ENCODE data around the gene EPN3. TPM values are rescaled to one million over a fixed set of nuclear protein-coding genes. Genes with fewer than 3 reads are reported as not detected.

Gene EPN3
- total RNA-seq, 4 donors from 2014 or later = 7.3 TPM; not detected in 3

- WGBS, 2 donors (ENCODE audit: low coverage in 1 of 2) = 69 to 87% methylated on average over 2 to 4 of the region's 4 CpGs
- H3K27ac ChIP-seq = no peak overlapping the region
- H3K36me3 ChIP-seq = no peaks in the 10 kb centered on the region
- H3K9me3 ChIP-seq = no peaks in the 10 kb centered on the region
- H3K27me3 ChIP-seq = no peaks in the 10 kb centered on the region
- ATAC-seq = no peak
- H3K4me1 ChIP-seq = peaks cover 0 to 11% (median 0%) of the 10 kb centered on the region in 3 donors
- no peak overlapping the region for H3K4me3 ChIP-seq
- no peak for TF ChIP-seq POLR2A (IDR thresholded peaks at IDR 0.05)
- TF ChIP-seq POLR2AphosphoS5 (IDR thresholded peaks at IDR 0.05) = no peak
- TF ChIP-seq EP300 (IDR thresholded peaks at IDR 0.05) = no peak
- no peak for TF ChIP-seq CTCF (IDR thresholded peaks at IDR 0.05)
Observed at GRCh38 chr17:50517011-50517410, 15.5 kb upstream of the EPN3 start.

- no peaks in the 10 kb centered on the region for H3K36me3 ChIP-seq
- TF ChIP-seq POLR2AphosphoS5 (IDR thresholded peaks at IDR 0.05) (no peak), EP300 (IDR thresholded peaks at IDR 0.05) (no peak), POLR2A (IDR thresholded peaks at IDR 0.05) (no peak), CTCF (IDR thresholded peaks at IDR 0.05) (no peak)
- WGBS, 2 donors (ENCODE audit: low coverage in 1 of 2) = 62 to 80% methylated on average over 3 to 6 of the region's 8 CpGs
- H3K9me3 ChIP-seq = no peaks in the 10 kb centered on the region
- H3K4me1 ChIP-seq = peaks cover 0 to 11% (median 0%) of the 10 kb centered on the region in 3 donors
- H3K27ac ChIP-seq = no peak overlapping the region
- H3K27me3 ChIP-seq = no peaks in the 10 kb centered on the region
- ATAC-seq = no peak
- no peak overlapping the region for H3K4me3 ChIP-seq
Observed at GRCh38 chr17:50517504-50518383, 14.8 kb upstream of the EPN3 start.

- no peak for ATAC-seq
- Histone ChIP-seq H3K9me3 (no peaks in the 10 kb centered on the region), H3K4me1 (peaks cover 0 to 11% (median 0%) of the 10 kb centered on the region in 3 donors), H3K36me3 (no peaks in the 10 kb centered on the region), H3K27me3 (no peaks in the 10 kb centered on the region), H3K27ac (no peak overlapping the region), H3K4me3 (no peak overlapping the region)
- WGBS, 2 donors (ENCODE audit: low coverage in 1 of 2) = 76 to 89% methylated on average over 4 of the region's 13 CpGs
- TF ChIP-seq CTCF (IDR thresholded peaks at IDR 0.05) = no peak
- no peak for TF ChIP-seq POLR2AphosphoS5 (IDR thresholded peaks at IDR 0.05)
- TF ChIP-seq EP300 (IDR thresholded peaks at IDR 0.05) = no peak
- TF ChIP-seq POLR2A (IDR thresholded peaks at IDR 0.05) = no peak
Observed at GRCh38 chr17:50518384-50519023, 14.0 kb upstream of the EPN3 start.

GRCh38 chr17:50519141-50519834 is 13.2 kb upstream of the EPN3 start:
- Histone ChIP-seq H3K4me1 (peaks cover 0 to 11% (median 0%) of the 10 kb centered on the region in 3 donors), H3K4me3 (no peak overlapping the region), H3K36me3 (no peaks in the 10 kb centered on the region), H3K27ac (no peak overlapping the region), H3K27me3 (no peaks in the 10 kb centered on the region), H3K9me3 (no peaks in the 10 kb centered on the region)
- no CpG with 5 or more reads among the region's 8 CpGs for WGBS, 2 donors (ENCODE audit: low coverage in 1 of 2)
- TF ChIP-seq POLR2A (IDR thresholded peaks at IDR 0.05) = no peak
- TF ChIP-seq POLR2AphosphoS5 (IDR thresholded peaks at IDR 0.05) = no peak
- no peak for TF ChIP-seq EP300 (IDR thresholded peaks at IDR 0.05)
- TF ChIP-seq CTCF (IDR thresholded peaks at IDR 0.05) = no peak
- no peak for ATAC-seq
